BLaER1 (cell line): ENCODE results near the gene PDXK.

Experiments used
- H3K27ac ChIP-seq: shearing (Covaris generic); formaldehyde crosslinking; 2 replicates; pipeline ENCODE4 v1.8.1; 2022
- H3K27me3 ChIP-seq: shearing (Covaris generic); formaldehyde crosslinking; 2 replicates; pipeline ENCODE4 v1.8.1; 2022
- H3K36me3 ChIP-seq: shearing (Covaris generic); formaldehyde crosslinking; 2 replicates; pipeline ENCODE4 v1.8.1; 2022
- H3K4me1 ChIP-seq: shearing (Covaris generic); formaldehyde crosslinking; 2 replicates; pipeline ENCODE4 v1.8.1; 2022
- H3K4me2 ChIP-seq: shearing (Covaris generic); formaldehyde crosslinking; 2 replicates; pipeline ENCODE4 v1.8.1; 2022
- H3K4me3 ChIP-seq: shearing (Covaris generic); formaldehyde crosslinking; 2 replicates; pipeline ENCODE4 v1.8.1; 2022
- H3K9ac ChIP-seq: shearing (Covaris generic); formaldehyde crosslinking; 2 replicates; pipeline ENCODE4 v1.8.1; 2022
- H3K9me3 ChIP-seq: shearing (Covaris generic); formaldehyde crosslinking; 2 replicates; pipeline ENCODE4 v1.8.1; 2022
- H4K20me1 ChIP-seq: shearing (Covaris generic); formaldehyde crosslinking; 2 replicates; pipeline ENCODE4 v1.8.1; 2022
- Cebpa-rat ChIP-seq: shearing (Covaris generic); IDR thresholded peaks from 2 replicates; pipeline ENCODE4 v1.8.1; 2022

The PDXK gene

GRCh38 chr21:43752758-43753438 is 34.0 kb downstream of the PDXK start:
- Histone ChIP-seq H3K27me3 (no peaks in the 10 kb centered on the region), H3K27ac (no peak overlapping the region), H3K9ac (no peak overlapping the region), H4K20me1 (peaks cover 12% of the 10 kb centered on the region; the same call in 1 of the 2 replicates), H3K9me3 (no peaks in the 10 kb centered on the region), H3K4me3 (no peak overlapping the region), H3K4me2 (no peak overlapping the region), H3K36me3 (peaks cover 61% of the 10 kb centered on the region), H3K4me1 (peaks cover 37% of the 10 kb centered on the region)
- TF ChIP-seq Cebpa-rat: no peak

GRCh38 chr21:43753439-43753799 is 34.5 kb downstream of the PDXK start:
- Histone ChIP-seq H3K4me3 (no peak overlapping the region), H3K27ac (no peak overlapping the region), H3K9me3 (no peaks in the 10 kb centered on the region), H3K4me2 (no peak overlapping the region), H3K27me3 (no peaks in the 10 kb centered on the region), H3K36me3 (peaks cover 58% of the 10 kb centered on the region), H4K20me1 (peaks cover 15% of the 10 kb centered on the region; the same call in 1 of the 2 replicates), H3K9ac (no peak overlapping the region), H3K4me1 (peaks cover 37% of the 10 kb centered on the region)
- no peak for TF ChIP-seq Cebpa-rat

- H3K36me3 ChIP-seq: peaks cover 69% of the 10 kb centered on the region
- H3K27me3 ChIP-seq: no peaks in the 10 kb centered on the region
- no peak overlapping the region for H3K4me3 ChIP-seq
- peaks cover 9% of the 10 kb centered on the region; the same call in 1 of the 2 replicates for H4K20me1 ChIP-seq
- no peaks in the 10 kb centered on the region for H3K9me3 ChIP-seq
- no peak for TF ChIP-seq Cebpa-rat
- peaks cover 20% of the 10 kb centered on the region for H3K4me1 ChIP-seq
- no peak overlapping the region for H3K9ac ChIP-seq
- no peak overlapping the region for H3K4me2 ChIP-seq
- no peak overlapping the region for H3K27ac ChIP-seq
Observed at GRCh38 chr21:43754948-43755781, 36.2 kb downstream of the PDXK start.

GRCh38 chr21:43755820-43756594 is 37.1 kb downstream of the PDXK start:
- H3K27ac ChIP-seq: no peak overlapping the region
- H3K9me3 ChIP-seq: no peaks in the 10 kb centered on the region
- peaks cover 15% of the 10 kb centered on the region for H3K4me1 ChIP-seq
- H3K27me3 ChIP-seq: no peaks in the 10 kb centered on the region
- TF ChIP-seq Cebpa-rat: no peak
- H3K36me3 ChIP-seq: peaks cover 69% of the 10 kb centered on the region
- no peak overlapping the region for H3K4me3 ChIP-seq
- H3K9ac ChIP-seq: no peak overlapping the region
- H3K4me2 ChIP-seq: no peak overlapping the region
- H4K20me1 ChIP-seq: 0 out of 2 replicates have a peak, but pooled peaks cover 5% of the 10 kb centered on the region

- no peaks in the 10 kb centered on the region for H3K9me3 ChIP-seq
- no peaks in the 10 kb centered on the region for H3K27me3 ChIP-seq
- H3K36me3 ChIP-seq: peaks cover 64% of the 10 kb centered on the region
- H4K20me1 ChIP-seq: 0 out of 2 replicates have a peak, but pooled peaks cover 5% of the 10 kb centered on the region
- H3K4me2 ChIP-seq: no peak overlapping the region
- H3K4me1 ChIP-seq: peaks cover 15% of the 10 kb centered on the region
- no peak for TF ChIP-seq Cebpa-rat
- no peak overlapping the region for H3K4me3 ChIP-seq
- H3K27ac ChIP-seq: no peak overlapping the region
- no peak overlapping the region; the same call in 1 of the 2 replicates for H3K9ac ChIP-seq
Observed at GRCh38 chr21:43757601-43758000, 38.7 kb downstream of the PDXK start.

- Histone ChIP-seq H3K27me3 (no peaks in the 10 kb centered on the region), H3K36me3 (peaks cover 62% of the 10 kb centered on the region), H3K4me3 (no peak overlapping the region), H3K4me1 (peaks cover 15% of the 10 kb centered on the region), H4K20me1 (0 out of 2 replicates have a peak, but pooled peaks cover 5% of the 10 kb centered on the region), H3K9me3 (no peaks in the 10 kb centered on the region), H3K9ac (no peak overlapping the region; the same call in 1 of the 2 replicates), H3K4me2 (no peak overlapping the region), H3K27ac (no peak overlapping the region)
- TF ChIP-seq Cebpa-rat: no peak
Observed at GRCh38 chr21:43758111-43758641, 39.2 kb downstream of the PDXK start.

- Histone ChIP-seq H3K36me3 (peaks cover 58% of the 10 kb centered on the region), H3K9ac (no peak overlapping the region), H4K20me1 (0 out of 2 replicates have a peak, but pooled peaks cover 5% of the 10 kb centered on the region), H3K4me3 (no peak overlapping the region), H3K4me2 (no peak overlapping the region), H3K27me3 (no peaks in the 10 kb centered on the region), H3K9me3 (no peaks in the 10 kb centered on the region), H3K4me1 (peaks cover 15% of the 10 kb centered on the region), H3K27ac (no peak overlapping the region)
- no peak for TF ChIP-seq Cebpa-rat
Observed at GRCh38 chr21:43758811-43759210, 39.9 kb downstream of the PDXK start.

GRCh38 chr21:43759651-43760050 is 40.7 kb downstream of the PDXK start:
- H3K4me2 ChIP-seq: no peak overlapping the region
- H3K9ac ChIP-seq: no peak overlapping the region
- no peak for TF ChIP-seq Cebpa-rat
- H3K4me1 ChIP-seq: peaks cover 20% of the 10 kb centered on the region
- H3K27ac ChIP-seq: no peak overlapping the region
- no peak overlapping the region for H3K4me3 ChIP-seq
- no peaks in the 10 kb centered on the region for H3K27me3 ChIP-seq
- 0 out of 2 replicates have a peak, but pooled peaks cover 5% of the 10 kb centered on the region for H4K20me1 ChIP-seq
- no peaks in the 10 kb centered on the region for H3K9me3 ChIP-seq
- H3K36me3 ChIP-seq: peaks cover 50% of the 10 kb centered on the region

GRCh38 chr21:43760391-43760958 is 41.5 kb downstream of the PDXK start:
- no peaks in the 10 kb centered on the region for H3K9me3 ChIP-seq
- peaks cover 42% of the 10 kb centered on the region for H3K36me3 ChIP-seq
- no peak overlapping the region for H3K9ac ChIP-seq
- H3K27ac ChIP-seq: no peak overlapping the region
- no peaks in the 10 kb centered on the region for H3K27me3 ChIP-seq
- 0 out of 2 replicates have a peak, but pooled peaks cover 5% of the 10 kb centered on the region for H4K20me1 ChIP-seq
- no peak for TF ChIP-seq Cebpa-rat
- no peak overlapping the region for H3K4me2 ChIP-seq
- H3K4me1 ChIP-seq: peaks cover 20% of the 10 kb centered on the region
- H3K4me3 ChIP-seq: no peak overlapping the region
